GM10266 (cell line): ENCODE measurements around the gene ZNF326.

Experiments used
- DNase-seq: peaks from one replicate; pipeline ENCODE4 v3.0.0; 2012; ENCODE audit errors: extremely low spot score
- CTCF ChIP-seq: IDR thresholded peaks from 2 replicates; pipeline ENCODE4 v1.5.1; 2012; ENCODE audit warnings: mild to moderate bottlenecking, low read depth; ENCODE audit not compliant: control insufficient read depth, insufficient read depth; ENCODE audit errors: missing control alignments

The ZNF326 gene

DNA sequence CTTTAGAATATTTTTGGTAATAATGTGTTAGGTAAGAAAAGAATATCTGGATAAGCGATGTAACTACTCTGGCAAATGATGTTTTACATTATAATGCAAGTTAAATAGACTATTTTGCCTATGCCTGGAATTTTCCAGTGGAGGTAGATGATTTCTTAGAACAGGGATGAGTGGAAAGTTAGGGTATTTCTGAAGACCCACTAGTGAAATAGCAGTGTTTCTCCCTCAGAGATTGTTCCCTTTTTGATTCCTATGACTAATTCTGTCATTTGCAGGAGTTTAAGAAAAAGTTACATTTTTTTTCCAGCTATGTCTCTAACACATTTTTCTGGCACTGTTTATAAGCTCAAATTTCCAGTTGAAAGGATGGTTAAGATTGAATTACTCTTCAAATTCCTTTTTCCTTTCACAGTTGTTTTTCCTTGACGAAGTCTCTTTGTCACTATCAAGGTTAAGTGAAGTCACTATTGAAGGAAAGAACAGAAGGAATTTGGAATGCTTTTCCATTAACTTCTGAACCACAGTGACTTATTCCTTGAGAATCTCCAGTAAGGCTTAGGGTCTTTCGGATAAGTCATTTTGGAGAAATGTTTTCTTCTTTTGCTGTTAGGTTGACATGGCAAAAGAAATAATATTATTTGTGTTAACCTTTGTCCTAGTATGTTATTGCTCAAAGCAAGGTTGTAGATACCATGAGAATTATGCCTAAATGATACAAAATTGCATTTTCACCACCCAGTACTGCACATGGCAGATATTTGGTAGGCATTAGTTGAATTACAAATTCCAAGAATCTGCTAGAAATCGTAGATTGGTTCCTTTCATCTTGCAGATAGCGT is 42.9 kb upstream of the ZNF326 start:
- no peak for TF ChIP-seq CTCF
- DNase-seq, result no peak

DNA sequence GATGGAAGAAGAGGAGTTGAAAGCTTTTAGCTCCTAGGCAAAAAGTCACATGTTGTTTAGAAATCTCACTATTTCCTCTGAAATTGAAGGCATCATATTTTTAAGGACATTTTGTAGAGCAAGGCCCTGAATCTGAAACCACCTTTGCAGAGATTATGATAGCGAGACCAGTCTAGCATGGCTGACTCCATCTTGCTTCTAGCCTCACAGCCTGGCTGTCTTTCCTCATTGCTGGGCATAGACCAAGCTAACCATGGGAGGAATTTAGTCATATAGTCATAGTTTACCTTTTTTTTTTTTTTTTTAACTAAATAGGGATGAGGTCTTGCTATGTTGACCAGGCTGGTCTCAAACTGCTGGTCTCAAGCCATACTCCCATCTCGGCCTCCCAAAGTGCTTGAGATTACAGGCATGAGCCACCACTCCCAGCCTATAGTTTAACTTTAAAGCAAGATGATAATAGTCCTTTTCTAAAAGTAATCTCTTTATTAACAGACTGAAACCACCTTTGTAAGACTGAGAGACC is 42.2 kb upstream of the ZNF326 start:
- no peak for TF ChIP-seq CTCF

GRCh38 chr1:89953131-89953626 is 41.7 kb upstream of the ZNF326 start:
- no peak for DNase-seq
- TF ChIP-seq CTCF, result peak; percentile 60

More for the DNA sequence above, 42.2 kb upstream of the ZNF326 start:
- DNase-seq, result no peak

DNA sequence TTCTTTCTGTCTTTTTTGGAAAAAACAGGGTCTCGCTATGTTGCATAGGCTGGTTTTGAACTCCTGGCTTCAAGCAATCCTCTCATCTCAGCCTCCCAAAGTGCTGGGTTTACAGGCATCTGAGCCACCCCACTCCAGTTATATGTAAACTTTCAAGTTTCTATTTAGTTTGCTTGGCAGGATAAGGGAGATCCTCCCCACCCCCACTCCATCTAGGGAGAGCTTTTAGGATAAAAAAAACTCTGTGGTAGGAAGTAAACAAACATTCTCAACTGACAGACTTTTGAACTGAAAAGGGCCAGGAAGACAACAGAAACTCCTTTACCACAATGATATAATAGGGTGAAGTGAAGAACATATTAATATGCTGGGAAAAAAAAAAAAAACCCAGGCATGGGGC is 41.0 kb upstream of the ZNF326 start:
- TF ChIP-seq CTCF, result no peak
- no peak for DNase-seq

DNA sequence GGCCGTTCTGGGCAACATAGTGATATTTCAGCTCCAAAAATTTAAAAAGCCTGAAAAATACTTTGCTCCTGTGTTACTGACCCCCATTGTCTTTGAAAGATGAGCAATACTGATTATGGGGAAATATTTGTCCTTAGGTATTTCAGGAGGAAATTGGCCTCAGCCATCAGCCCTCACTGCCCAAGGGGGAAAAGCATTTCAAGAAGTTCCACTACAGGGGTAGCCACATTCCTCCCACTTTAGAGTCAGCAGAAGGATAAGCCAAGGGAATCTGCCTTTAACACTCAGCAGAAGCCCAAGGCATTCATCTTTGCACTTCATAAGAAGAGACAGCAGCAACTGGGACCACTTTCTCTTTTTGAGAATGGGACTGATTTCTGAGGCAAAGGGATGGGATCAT is 40.5 kb upstream of the ZNF326 start:
- TF ChIP-seq CTCF, result no peak
- no peak for DNase-seq

DNA sequence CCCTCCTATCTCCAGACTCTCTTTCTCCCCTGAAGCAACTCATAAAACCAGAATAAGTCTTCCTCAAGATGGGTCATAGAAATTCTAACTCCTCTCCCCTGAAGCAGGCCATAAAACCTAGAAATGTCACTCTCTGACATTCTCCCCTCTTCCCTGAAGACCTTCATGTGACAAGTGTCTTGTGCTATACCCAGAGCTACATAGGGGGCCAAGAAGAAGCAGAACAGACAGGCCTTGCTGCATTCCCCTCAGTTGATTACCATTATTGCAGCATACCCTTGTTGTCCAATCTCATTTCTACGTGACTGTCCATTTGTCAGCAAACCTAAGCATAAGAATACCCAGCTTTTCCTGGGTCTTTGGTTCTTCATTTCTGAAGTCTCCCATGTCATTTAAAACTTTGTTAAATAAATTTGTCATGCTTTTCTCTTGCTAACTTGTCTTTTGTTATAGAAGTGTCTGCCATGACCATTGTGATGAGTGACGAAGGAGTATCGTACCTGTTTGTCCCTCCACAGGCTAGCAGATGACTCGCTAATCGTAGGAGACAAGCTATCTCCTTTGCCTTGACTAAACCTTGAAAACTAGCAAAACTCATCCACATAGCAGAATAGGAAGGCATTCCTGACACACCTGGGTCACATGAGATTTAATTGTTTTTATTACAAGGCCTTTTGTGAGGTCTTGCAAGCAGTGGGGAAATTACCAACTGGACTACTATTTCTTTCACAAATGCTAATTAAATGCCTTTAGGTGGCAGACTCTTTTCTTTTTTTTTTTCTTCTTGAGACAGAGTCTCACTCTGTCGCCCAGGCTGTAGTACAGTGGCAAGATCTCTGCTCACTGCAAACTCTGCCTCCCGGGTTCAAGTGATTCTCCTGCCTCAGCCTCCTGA is 39.4 kb upstream of the ZNF326 start:
- no peak for TF ChIP-seq CTCF
- no peak for DNase-seq
